SIG-M5 treated with dmso at 0.1 percent for 504 hours (cell line): Measurements from ENCODE around the gene FLNC.

Experiments
- DNase-seq: peaks from one replicate; lab custom pipeline; 2025; ENCODE audit not compliant: unreplicated experiment; lab: John Stamatoyannopoulos, UW

FLNC gene

GRCh38 chr7:128891110-128891941, 61.1 kb downstream of the FLNC start:
- no peak for DNase-seq

- no peak for DNase-seq
Observed at GRCh38 chr7:128891942-128892269, 61.7 kb downstream of the FLNC start.

- no peak for DNase-seq
Observed at GRCh38 chr7:128892521-128893250, 62.5 kb downstream of the FLNC start.

- DNase-seq = no peak
Observed at GRCh38 chr7:128893251-128894100, 63.3 kb downstream of the FLNC start.

GRCh38 chr7:128894101-128894440, 63.9 kb downstream of the FLNC start:
- DNase-seq = no peak

GRCh38 chr7:128895320-128895719, 65.1 kb downstream of the FLNC start:
- DNase-seq = no peak

GRCh38 chr7:128899392-128899791, 69.2 kb downstream of the FLNC start:
- no peak for DNase-seq

GRCh38 chr7:128900237-128900636, 70.0 kb downstream of the FLNC start:
- DNase-seq = no peak

GRCh38 chr7:128902761-128903585, 72.8 kb downstream of the FLNC start:
- DNase-seq = no peak

GRCh38 chr7:128903621-128904361, 73.6 kb downstream of the FLNC start:
- DNase-seq = no peak

GRCh38 chr7:128904381-128905197, 74.4 kb downstream of the FLNC start:
- peak; percentile 62 for DNase-seq

GRCh38 chr7:128906001-128906765, 76.0 kb downstream of the FLNC start:
- no peak for DNase-seq

- no peak for DNase-seq
Observed at GRCh38 chr7:128906766-128907559, 76.8 kb downstream of the FLNC start.
